Fibroblast of lung (primary cell): ENCODE data around the gene ORC3.

Source experiments
- CTCF ChIP-seq, 2 donors: IDR thresholded peaks in 1 of 2; conservative IDR thresholded peaks in 1 of 2; 1 replicate in 1 of 2; 2 replicates in 1 of 2; pipeline ENCODE4 v1.5.1; 2011 to 2012; ENCODE audit warnings: low read length in 2 of 2, control low read depth in 1 of 2, inconsistent platforms in 1 of 2, low read depth in 1 of 2, mild to moderate bottlenecking in 1 of 2
- EZH2 ChIP-seq: IDR thresholded peaks from 2 replicates; pipeline ENCODE4 v1.5.1; 2012; ENCODE audit warnings: low read length, control low read depth, mild to moderate bottlenecking; ENCODE audit errors: missing control alignments

GRCh38 chr6:87633851-87634250 is 43.9 kb downstream of the ORC3 start:
- TF ChIP-seq CTCF (conservative IDR thresholded peaks at IDR 0.05 in 1 of 2, IDR thresholded peaks at IDR 0.05 in 1 of 2; ENCODE audit: low read depth in 1 of 2, low read length in 2 of 2) = no peak
- no peak for TF ChIP-seq EZH2
